H1 (cell line): Measurements from ENCODE around the gene SAMD7. TPM values are rescaled to one million over a fixed set of nuclear protein-coding genes. Genes with fewer than 3 reads are reported as not detected.

Source experiments
- CTCF ChIA-PET: fragments of 300-600 bp; sonication (Branson Sonifier 250); formaldehyde crosslinking; loops from one replicate; lab custom pipeline; 2021; ENCODE audit not compliant: partially characterized antibody; lab: Charles Lee
- POLR2A ChIA-PET: fragments of 300-600 bp; sonication (Branson Sonifier 250); formaldehyde crosslinking; loops from one replicate; lab custom pipeline; 2021; ENCODE audit warnings: inconsistent platforms; ENCODE audit not compliant: partially characterized antibody; lab: Charles Lee
- DNase-seq, 2 experiments: peaks; one replicate each; pipeline versions ENCODE4 v3.0.0 to v3.0.0-alpha.2; 2010 to 2022; ENCODE audit warnings: low spot score in 2 of 2, low read depth in 1 of 2, mixed read lengths in 1 of 2
- FAIRE-seq: peaks from 2 replicates; lab custom pipeline; 2011; peaks lifted over from hg19 to GRCh38; lab: Jason Lieb, UNC
- H2AFZ ChIP-seq: 2 replicates; pipeline ENCODE4 v1.8.1; 2012; ENCODE audit warnings: low read length, inconsistent platforms
- H2AK5ac ChIP-seq: 2 replicates; pipeline ENCODE4 v1.6.1; 2013; ENCODE audit warnings: low read depth, low read length
- H2BK120ac ChIP-seq: replicated peaks from 2 replicates; pipeline ENCODE3; 2013; ENCODE audit warnings: low read depth, low read length, inconsistent platforms
- H2BK12ac ChIP-seq: 2 replicates; pipeline ENCODE4 v1.6.1; 2013; ENCODE audit warnings: low read depth, low read length
- H2BK15ac ChIP-seq: 2 replicates; pipeline ENCODE4 v1.6.1; 2013; ENCODE audit warnings: low read length
- H2BK20ac ChIP-seq: 2 replicates; pipeline ENCODE4 v1.6.1; 2013; ENCODE audit warnings: low read length
- H2BK5ac ChIP-seq: 2 replicates; pipeline ENCODE4 v1.6.1; 2013; ENCODE audit warnings: low read depth, low read length
- H3K14ac ChIP-seq: 2 replicates; pipeline ENCODE4 v1.6.1; 2013; ENCODE audit warnings: inconsistent platforms; ENCODE audit not compliant: insufficient read length
- H3K18ac ChIP-seq: 2 replicates; pipeline ENCODE4 v1.6.1; 2013; ENCODE audit warnings: low read length; ENCODE audit errors: extremely low read depth
- H3K23ac ChIP-seq: 2 replicates; pipeline ENCODE4 v1.6.1; 2013; ENCODE audit warnings: inconsistent platforms; ENCODE audit not compliant: insufficient read length
- H3K23me2 ChIP-seq: 2 replicates; pipeline ENCODE4 v1.6.1; 2013; ENCODE audit warnings: low read depth, low read length
- H3K27ac ChIP-seq: 2 replicates; pipeline ENCODE4 v1.6.1; 2011; ENCODE audit warnings: low read depth, low read length, inconsistent platforms
- H3K27me3 ChIP-seq, 4 experiments: replicated peaks in 1 of 4; 1 replicate in 1 of 4; 2 replicates in 3 of 4; pipeline versions ENCODE4 v1.6.1 to v1.8.1; 2011 to 2013; ENCODE audit warnings: low read length in 3 of 4, mild to moderate bottlenecking in 3 of 4, inconsistent platforms in 2 of 4, mixed read lengths in 2 of 4, moderate library complexity in 1 of 4; ENCODE audit not compliant: control insufficient read depth in 3 of 4, insufficient read depth in 3 of 4; ENCODE audit errors: extremely low read depth in 1 of 4
- H3K36me3 ChIP-seq, 4 experiments: 2 replicates each; pipeline versions ENCODE4 v1.6.1 to v1.8.1; 2011 to 2013; ENCODE audit warnings: mild to moderate bottlenecking in 4 of 4, low read length in 3 of 4, moderate library complexity in 2 of 4, control low read depth in 1 of 4, inconsistent platforms in 1 of 4; ENCODE audit not compliant: insufficient read depth in 4 of 4, control insufficient read depth in 2 of 4
- H3K4ac ChIP-seq: replicated peaks from 2 replicates; pipeline ENCODE3; 2013; ENCODE audit warnings: low read length, low read depth, mixed read lengths, inconsistent platforms; ENCODE audit not compliant: insufficient read length
- H3K4me1 ChIP-seq, 4 experiments: replicated peaks in 1 of 4; 1 replicate in 1 of 4; 2 replicates in 3 of 4; pipeline versions ENCODE4 v1.6.1 to v1.8.1; 2011 to 2013; ENCODE audit warnings: low read length in 3 of 4, inconsistent platforms in 2 of 4, mixed read lengths in 1 of 4; ENCODE audit not compliant: insufficient read depth in 4 of 4, control insufficient read depth in 3 of 4
- H3K4me2 ChIP-seq, 2 experiments: 2 replicates each; pipeline versions ENCODE4 v1.6.1 to v1.8.1; 2011 to 2013; ENCODE audit warnings: low read depth in 2 of 2, low read length in 2 of 2, control low read depth in 1 of 2, inconsistent platforms in 1 of 2, mild to moderate bottlenecking in 1 of 2; ENCODE audit not compliant: insufficient read depth in 1 of 2
- H3K4me3 ChIP-seq, 4 experiments: fragments of 200-600, 300-600 bp in 1 of 4; sonication (generic), shearing (Covaris generic), sonication (Bioruptor Twin) in 1 of 4; 2 replicates each; pipeline versions ENCODE4 v1.5.1 to v1.8.1; 2011 to 2016; ENCODE audit warnings: low read length in 4 of 4, low read depth in 3 of 4, control low read depth in 2 of 4, inconsistent platforms in 2 of 4, mild to moderate bottlenecking in 2 of 4, mixed read lengths in 1 of 4, moderate library complexity in 1 of 4; ENCODE audit not compliant: insufficient read depth in 2 of 4; ENCODE audit errors: extremely low read depth in 1 of 4
- H3K56ac ChIP-seq: replicated peaks from 2 replicates; pipeline ENCODE3; 2013; ENCODE audit warnings: low read depth, mild to moderate bottlenecking, mixed read lengths, low read length, inconsistent platforms; ENCODE audit not compliant: insufficient read length
- H3K79me1 ChIP-seq: 2 replicates; pipeline ENCODE4 v1.6.1; 2013; ENCODE audit warnings: low read depth, low read length, control low read depth
- H3K79me2 ChIP-seq, 2 experiments: 2 replicates each; pipeline versions ENCODE4 v1.6.1 to v1.8.1; 2012 to 2013; ENCODE audit warnings: low read length in 2 of 2, mild to moderate bottlenecking in 2 of 2, inconsistent platforms in 1 of 2; ENCODE audit not compliant: insufficient read depth in 2 of 2, control insufficient read depth in 1 of 2
- H3K9ac ChIP-seq, 4 experiments: replicated peaks in 1 of 4; 1 replicate in 1 of 4; 2 replicates in 3 of 4; pipeline versions ENCODE4 v1.6.1 to v1.8.1; 2011 to 2013; ENCODE audit warnings: low read depth in 3 of 4, low read length in 3 of 4, control low read depth in 2 of 4, mild to moderate bottlenecking in 2 of 4, moderate library complexity in 2 of 4, inconsistent platforms in 1 of 4; ENCODE audit errors: extremely low read depth in 1 of 4
- H3K9me3 ChIP-seq, 2 experiments: 2 replicates each; pipeline versions ENCODE4 v1.6.1 to v1.8.1; 2012 to 2013; ENCODE audit warnings: mild to moderate bottlenecking in 2 of 2, moderate library complexity in 2 of 2, control low read depth in 1 of 2, inconsistent platforms in 1 of 2, low read depth in 1 of 2, low read length in 1 of 2, mixed read lengths in 1 of 2; ENCODE audit not compliant: insufficient read depth in 2 of 2
- H4K20me1 ChIP-seq, 2 experiments: replicated peaks in 1 of 2; 2 replicates each; pipeline versions ENCODE3 to v1.8.1; 2011 to 2013; ENCODE audit warnings: inconsistent platforms in 2 of 2, low read length in 2 of 2, mild to moderate bottlenecking in 1 of 2; ENCODE audit not compliant: insufficient read depth in 2 of 2, control insufficient read depth in 1 of 2
- H4K5ac ChIP-seq: 2 replicates; pipeline ENCODE4 v1.6.1; 2013; ENCODE audit warnings: low read length, low read depth, mixed read lengths, inconsistent platforms; ENCODE audit not compliant: insufficient read length
- H4K8ac ChIP-seq: 2 replicates; pipeline ENCODE4 v1.8.0; 2013; ENCODE audit warnings: mild to moderate bottlenecking, moderate library complexity, low read length, inconsistent platforms; ENCODE audit not compliant: insufficient read depth; ENCODE audit errors: extremely low read depth
- H4K91ac ChIP-seq: replicated peaks from 2 replicates; pipeline ENCODE3; 2013; ENCODE audit warnings: low read length, mixed read lengths, inconsistent platforms; ENCODE audit not compliant: insufficient read length
- CHD2 ChIP-seq: IDR thresholded peaks from 2 replicates; pipeline ENCODE4 v1.6.1; 2012; ENCODE audit warnings: low read length, improper control_type of control experiment
- CREB1 ChIP-seq: IDR thresholded peaks from 2 replicates; pipeline ENCODE4 v1.6.1; 2012; ENCODE audit warnings: inconsistent platforms
- EZH2 ChIP-seq: fragments of 200-600 bp; sonication (generic); IDR thresholded peaks from 2 replicates; pipeline ENCODE4 v1.7.1; 2012; ENCODE audit warnings: low read depth, mild to moderate bottlenecking, moderate library complexity, low read length, inconsistent platforms; ENCODE audit not compliant: severe bottlenecking
- GTF2F1 ChIP-seq: IDR thresholded peaks from 2 replicates; pipeline ENCODE4 v1.6.1; 2012; ENCODE audit warnings: low read depth, low read length, improper control_type of control experiment, borderline replicate concordance
- JUN ChIP-seq: IDR thresholded peaks from 2 replicates; pipeline ENCODE4 v1.6.1; 2011; ENCODE audit warnings: low read depth, mild to moderate bottlenecking, improper control_type of control experiment, low read length
- JUND ChIP-seq: IDR thresholded peaks from 2 replicates; pipeline ENCODE4 v1.6.1; 2011; ENCODE audit warnings: mild to moderate bottlenecking, improper control_type of control experiment, low read length
- KDM4A ChIP-seq: IDR thresholded peaks from one replicate; pipeline ENCODE4 v1.7.1; 2012; ENCODE audit warnings: low read depth, mild to moderate bottlenecking, moderate library complexity, low read length, inconsistent platforms; ENCODE audit not compliant: severe bottlenecking
- NANOG ChIP-seq: IDR thresholded peaks from 2 replicates; pipeline ENCODE4 v1.6.1; 2011; ENCODE audit warnings: low read length, low read depth, mild to moderate bottlenecking, inconsistent platforms; ENCODE audit not compliant: insufficient read depth, poor library complexity, severe bottlenecking
- NRF1 ChIP-seq: IDR thresholded peaks from 2 replicates; pipeline ENCODE4 v1.6.1; 2011; ENCODE audit warnings: mild to moderate bottlenecking, low read depth, low read length, improper control_type of control experiment
- SAP30 ChIP-seq: fragments of 300-600 bp; sonication (generic); IDR thresholded peaks from 2 replicates; pipeline ENCODE4 v1.7.1; 2012; ENCODE audit warnings: low read length, moderate library complexity, mild to moderate bottlenecking, inconsistent platforms; ENCODE audit not compliant: insufficient read depth, insufficient replicate concordance
- SIRT6 ChIP-seq: IDR thresholded peaks from one replicate; pipeline ENCODE4 v1.7.1; 2012; ENCODE audit warnings: low read length, inconsistent platforms
- SP1 ChIP-seq: IDR thresholded peaks from 2 replicates; pipeline ENCODE4 v1.6.1; 2011; ENCODE audit warnings: low read depth, low read length
- TBP ChIP-seq: IDR thresholded peaks from 2 replicates; pipeline ENCODE4 v1.6.1; 2011; ENCODE audit warnings: low read depth, low read length, improper control_type of control experiment
- TCF12 ChIP-seq: IDR thresholded peaks from 2 replicates; pipeline ENCODE4 v1.6.1; 2011; ENCODE audit warnings: low read depth, mild to moderate bottlenecking, low read length
- USF2 ChIP-seq: IDR thresholded peaks from 2 replicates; pipeline ENCODE4 v1.6.1; 2011; ENCODE audit warnings: low read length, improper control_type of control experiment
- YY1 ChIP-seq: IDR thresholded peaks from 2 replicates; pipeline ENCODE4 v1.6.1; 2011; ENCODE audit warnings: low read depth, mild to moderate bottlenecking, low read length
- polyA plus RNA-seq, 7 experiments: library from polyadenylated mRNA; depleted of rRNA in 3 of 7; stranded (reverse) in 5 of 7; unstranded in 2 of 7; fragments of >200 nt in 5 of 7; fragments of 200-250 nt in 2 of 7; gene quantifications; 1 replicate in 5 of 7; 2 replicates in 1 of 7; 4 replicates in 1 of 7; pipeline versions ENCODE4 v1.2.1 to v1.2.3, GENCODE V29; 2011 to 2013; ENCODE audit warnings: missing spikeins in 2 of 7, mixed read lengths in 2 of 7
- total RNA-seq: library from RNA; stranded (reverse); fragmentation: NEBNext Ultra II Directional; extraction: Animal tissue kit (Norgen Biotek cat#: 25700); gene quantifications from 2 replicates; pipeline ENCODE4 v1.2.1, GENCODE V29; 2021

SAMD7 gene
- total and polyA plus RNA-seq, 2 of the 8 experiments (the other 6 are each of a cell fraction or from before 2014, with no cell fraction given), result not detected

DNA sequence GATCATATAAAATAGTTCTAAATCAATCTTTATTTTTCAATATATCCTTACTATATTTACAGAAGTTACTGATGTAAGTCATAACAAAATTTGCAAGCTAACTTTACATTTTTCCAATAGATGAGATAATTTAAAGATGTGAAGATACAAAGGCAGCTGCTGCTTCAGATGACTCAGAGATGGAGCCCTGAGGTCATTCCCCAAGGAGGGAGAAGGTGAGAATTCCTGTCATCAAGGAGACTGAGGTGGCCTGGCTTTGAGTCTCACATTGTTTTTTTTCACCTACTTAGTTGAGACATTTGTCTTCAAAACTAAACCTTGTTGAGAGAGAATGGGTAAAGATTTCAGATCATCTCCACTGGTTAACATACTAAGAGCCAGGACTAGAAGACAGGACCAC lies 3.9 kb upstream of the SAMD7 start:
- H3K56ac ChIP-seq, result no peak overlapping the region

More for the DNA sequence above, 3.9 kb upstream of the SAMD7 start:
- no peaks in the 10 kb centered on the region for H3K79me1 ChIP-seq
- no peak overlapping the region for H3K18ac ChIP-seq
- no peak overlapping the region for H2AK5ac ChIP-seq
- no peak overlapping the region for H2BK12ac ChIP-seq
- TF ChIP-seq USF2 (no peak), NANOG (no peak), TCF12 (no peak), CREB1 (no peak), SP1 (no peak), KDM4A (no peak), NRF1 (no peak), GTF2F1 (no peak), TBP (no peak), YY1 (no peak), JUND (no peak), SIRT6 (no peak), EZH2 (no peak), CHD2 (no peak), SAP30 (no peak), JUN (no peak)
- no peak overlapping the region for H2BK5ac ChIP-seq
- no peaks in the 10 kb centered on the region for H3K36me3 ChIP-seq
- no peak overlapping the region for H4K8ac ChIP-seq
- no peak overlapping the region for H3K14ac ChIP-seq
- H3K4me3 ChIP-seq, result no peak overlapping the region
- no peaks in the 10 kb centered on the region for H3K23me2 ChIP-seq
- no peaks in the 10 kb centered on the region for H3K79me2 ChIP-seq
- H4K91ac ChIP-seq, result no peak overlapping the region
- H2BK20ac ChIP-seq, result no peak overlapping the region
- H3K4me1 ChIP-seq, result peaks cover 0 to 3% (median 0%) of the 10 kb centered on the region in 4 experiments; a peak in 1 of 7 replicates
- H4K5ac ChIP-seq, result no peak overlapping the region
- H3K27ac ChIP-seq, result no peak overlapping the region
- H3K4ac ChIP-seq, result no peak overlapping the region
- ChIA-PET CTCF (no interaction called here), POLR2A (no interaction called here)
- no peak overlapping the region for H3K9ac ChIP-seq
- H2BK120ac ChIP-seq, result no peak overlapping the region
- no peak for DNase-seq
- H2BK15ac ChIP-seq, result no peak overlapping the region
- H3K27me3 ChIP-seq, result peaks cover 0 to 1% (median 0%) of the 10 kb centered on the region in 4 experiments; a peak in 1 of 7 replicates
- H4K20me1 ChIP-seq, result no peaks in the 10 kb centered on the region
- no peak overlapping the region for H3K4me2 ChIP-seq
- no peak overlapping the region for H3K23ac ChIP-seq
- H3K9me3 ChIP-seq, result peaks cover 3 to 11% of the 10 kb centered on the region in 2 experiments; a peak in 2 of 4 replicates
- FAIRE-seq, result no peak
- H2AFZ ChIP-seq, result no peak overlapping the region
